SK-N-MC (cell line): ENCODE data around the gene GRIK4.
"Not testable (repeated sequence)": the region's sequence is repeated elsewhere in the genome, so short reads cannot be mapped to it uniquely, and the experiment has no call there.

ENCODE experiments used
- EZH2 ChIP-seq: fragments of 200-600 bp; sonication (generic); IDR thresholded peaks from one replicate; pipeline ENCODE4 v1.6.1; 2017; ENCODE audit warnings: antibody characterized with exemption
- FOXP2 ChIP-seq: optimal IDR thresholded peaks from 2 replicates; pipeline ENCODE3; 2011; ENCODE audit warnings: mild to moderate bottlenecking, moderate library complexity; ENCODE audit not compliant: insufficient read depth; ENCODE audit errors: extremely low read length, control extremely low read depth
- POLR2AphosphoS5 ChIP-seq: IDR thresholded peaks from 2 replicates; pipeline ENCODE4 v1.6.1; 2012; ENCODE audit warnings: mild to moderate bottlenecking, low read depth, low read length, borderline replicate concordance

GRCh38 chr11:121021718-121022117 lies 510.2 kb downstream of the GRIK4 start:
- TF ChIP-seq EZH2, POLR2AphosphoS5, FOXP2: not testable (repeated sequence)
